ENCODE data around the gene GATM. TPM values are rescaled to one million over a fixed set of nuclear protein-coding genes. Genes with fewer than 3 reads are reported as not detected.

The GATM gene, protein sequence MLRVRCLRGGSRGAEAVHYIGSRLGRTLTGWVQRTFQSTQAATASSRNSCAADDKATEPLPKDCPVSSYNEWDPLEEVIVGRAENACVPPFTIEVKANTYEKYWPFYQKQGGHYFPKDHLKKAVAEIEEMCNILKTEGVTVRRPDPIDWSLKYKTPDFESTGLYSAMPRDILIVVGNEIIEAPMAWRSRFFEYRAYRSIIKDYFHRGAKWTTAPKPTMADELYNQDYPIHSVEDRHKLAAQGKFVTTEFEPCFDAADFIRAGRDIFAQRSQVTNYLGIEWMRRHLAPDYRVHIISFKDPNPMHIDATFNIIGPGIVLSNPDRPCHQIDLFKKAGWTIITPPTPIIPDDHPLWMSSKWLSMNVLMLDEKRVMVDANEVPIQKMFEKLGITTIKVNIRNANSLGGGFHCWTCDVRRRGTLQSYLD
- total RNA-seq (2022; extraction: Qiagen RNA extraction; ENCODE audit: low read depth) = 1.8 to 4.2 TPM (median 2.2 TPM) in 5 replicates

DNA sequence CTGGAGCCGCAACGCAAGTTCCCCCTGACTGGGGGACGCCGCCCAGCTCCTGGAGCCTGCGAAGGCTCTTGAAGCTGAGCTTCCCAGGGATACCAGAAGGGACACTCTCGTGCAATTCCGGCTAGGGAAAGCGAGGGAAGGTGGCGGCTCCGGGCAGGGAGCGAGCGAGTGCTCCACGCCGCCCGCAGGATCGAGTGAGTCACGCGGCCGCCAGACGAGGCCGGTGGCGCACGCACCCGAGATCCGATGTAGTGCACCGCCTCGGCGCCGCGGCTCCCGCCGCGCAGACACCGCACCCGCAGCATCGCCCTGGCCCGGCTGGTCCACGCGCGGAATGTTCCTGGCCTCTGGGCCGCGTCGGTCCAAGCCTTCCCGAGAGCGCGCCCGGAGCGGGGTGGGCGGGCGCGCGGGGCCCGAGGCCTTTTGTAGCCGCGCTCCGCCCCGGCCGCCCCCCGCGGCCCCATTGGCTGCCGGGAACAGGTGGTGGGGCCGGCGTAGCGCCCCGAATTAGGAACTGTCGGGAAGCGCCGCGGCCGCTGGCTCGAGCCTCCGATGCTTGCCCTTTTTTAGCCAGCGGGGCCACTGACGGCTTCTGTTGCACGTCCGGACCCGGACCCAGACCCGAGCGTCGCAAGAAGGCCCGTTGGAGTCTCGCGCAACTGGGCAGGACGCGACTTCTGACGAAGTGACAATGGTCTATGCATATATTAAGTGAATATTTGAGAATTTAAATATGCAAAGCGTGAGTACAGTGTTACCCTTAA is at the start of gene GATM:
Gene GATM, minus strand, starts transcription at position 396 of the 764 bp plus-strand sequence. Its CDS starts 91 bp downstream, at position 305.

Other genes with a start within 250 kb of the GATM start
- gene DUOXA1, start 248.7 kb downstream of the GATM start, total RNA-seq (2022; extraction: Qiagen RNA extraction; ENCODE audit: low read depth) = 0.07 to 0.28 TPM (median 0.08 TPM) in 4 of 5 replicates, not detected in the other
- gene DUOX1, start 248.6 kb downstream of the GATM start, total RNA-seq (2022; extraction: Qiagen RNA extraction; ENCODE audit: low read depth) = not detected in 5 replicates
- gene SHF, start 190.6 kb downstream of the GATM start, total RNA-seq (2022; extraction: Qiagen RNA extraction; ENCODE audit: low read depth) = 0.39 to 1.1 TPM (median 0.85 TPM) in 5 replicates
- gene SLC28A2, start 126.3 kb downstream of the GATM start, total RNA-seq (2022; extraction: Qiagen RNA extraction; ENCODE audit: low read depth) = not detected in 5 replicates
- gene SLC30A4, start 144.2 kb upstream of the GATM start, total RNA-seq (2022; extraction: Qiagen RNA extraction; ENCODE audit: low read depth) = 1.5 to 2.4 TPM (median 1.8 TPM) in 5 replicates
- gene BLOC1S6, start 208.8 kb upstream of the GATM start, total RNA-seq (2022; extraction: Qiagen RNA extraction; ENCODE audit: low read depth) = 10.9 to 26.2 TPM (median 18.5 TPM) in 5 replicates

Data from A549 treated with ZK216348 at 1 μM for 4 hours (cell line).